Stimulated activated CD8-positive, alpha-beta memory T cell treated with anti-CD3 and anti-CD28 coated beads, Interleukin-7, amount 100 ng/mL, for 48 hours (primary cell): ENCODE results near the gene HOXC10.

ENCODE experiments used
- DNase-seq, 2 donors: peaks; one replicate each; pipeline ENCODE4 v3.0.0-alpha.2; 2020; ENCODE audit warnings: low read depth in 1 of 2; ENCODE audit errors: extremely low read depth in 1 of 2

Gene HOXC10

DNA sequence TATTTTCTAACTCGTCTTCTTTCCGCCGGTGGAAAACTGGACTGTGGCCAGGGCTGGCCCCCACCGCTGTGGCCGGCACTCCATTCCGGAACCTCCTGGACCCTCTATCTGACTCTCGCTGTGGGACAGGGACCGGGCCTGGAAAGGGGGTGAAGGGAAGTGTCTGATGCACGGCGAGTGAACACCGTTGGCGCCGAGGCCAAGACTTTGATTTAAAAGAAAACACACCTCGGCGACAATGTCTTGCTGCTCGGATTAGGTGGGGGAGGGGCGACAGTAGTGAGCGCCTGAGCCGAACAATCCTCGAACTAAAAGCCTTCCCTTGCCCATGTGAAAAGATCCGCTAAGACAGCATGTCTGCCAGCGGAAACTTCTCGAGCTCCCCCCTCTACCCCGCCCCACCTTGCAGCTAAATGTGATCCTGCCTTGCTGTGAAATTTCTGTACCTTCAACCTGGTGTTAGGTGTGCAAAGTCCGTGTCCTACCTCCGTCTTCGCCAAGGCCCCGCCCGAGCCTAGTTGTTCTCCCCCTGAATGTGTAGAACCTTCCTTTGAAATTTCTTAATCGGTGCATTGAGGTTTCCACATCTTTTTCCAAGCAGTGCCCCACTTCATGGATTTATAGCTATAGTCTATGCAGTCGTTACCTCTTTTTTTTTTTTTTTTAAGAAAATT, 9.3 kb upstream of the HOXC10 start:
- no peak for DNase-seq

DNA sequence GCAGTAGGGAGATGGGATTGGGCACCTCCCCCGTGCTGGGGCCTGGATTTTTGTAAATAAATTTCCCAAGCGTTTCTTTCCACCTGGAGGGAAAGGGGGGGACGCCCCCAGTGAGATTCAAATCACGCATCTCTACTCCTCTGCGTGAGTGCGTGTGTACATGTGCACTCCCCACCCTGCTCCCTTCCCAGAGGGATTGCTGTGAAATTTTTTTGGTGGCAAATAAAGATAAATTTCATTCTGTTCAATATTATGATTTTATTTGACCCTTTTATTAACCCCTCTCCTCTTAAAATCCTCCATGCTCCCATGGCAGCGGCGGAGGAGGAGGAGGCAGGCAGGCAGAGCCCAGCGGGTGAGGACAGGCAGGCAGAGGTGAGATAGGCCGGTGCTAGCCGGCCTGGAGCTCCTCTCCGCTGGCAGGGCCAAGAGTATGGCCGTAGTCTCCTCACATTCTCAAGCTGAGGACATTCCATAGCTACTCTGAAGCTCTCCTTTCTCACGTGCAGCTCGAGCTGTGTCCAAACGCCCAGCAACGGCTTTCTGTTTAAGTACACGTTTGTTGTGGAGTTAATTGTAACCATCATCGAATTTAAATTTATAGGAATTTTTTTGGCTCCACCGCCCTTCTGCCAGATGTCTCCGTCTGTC, 8.6 kb upstream of the HOXC10 start:
- DNase-seq: no peak

DNA sequence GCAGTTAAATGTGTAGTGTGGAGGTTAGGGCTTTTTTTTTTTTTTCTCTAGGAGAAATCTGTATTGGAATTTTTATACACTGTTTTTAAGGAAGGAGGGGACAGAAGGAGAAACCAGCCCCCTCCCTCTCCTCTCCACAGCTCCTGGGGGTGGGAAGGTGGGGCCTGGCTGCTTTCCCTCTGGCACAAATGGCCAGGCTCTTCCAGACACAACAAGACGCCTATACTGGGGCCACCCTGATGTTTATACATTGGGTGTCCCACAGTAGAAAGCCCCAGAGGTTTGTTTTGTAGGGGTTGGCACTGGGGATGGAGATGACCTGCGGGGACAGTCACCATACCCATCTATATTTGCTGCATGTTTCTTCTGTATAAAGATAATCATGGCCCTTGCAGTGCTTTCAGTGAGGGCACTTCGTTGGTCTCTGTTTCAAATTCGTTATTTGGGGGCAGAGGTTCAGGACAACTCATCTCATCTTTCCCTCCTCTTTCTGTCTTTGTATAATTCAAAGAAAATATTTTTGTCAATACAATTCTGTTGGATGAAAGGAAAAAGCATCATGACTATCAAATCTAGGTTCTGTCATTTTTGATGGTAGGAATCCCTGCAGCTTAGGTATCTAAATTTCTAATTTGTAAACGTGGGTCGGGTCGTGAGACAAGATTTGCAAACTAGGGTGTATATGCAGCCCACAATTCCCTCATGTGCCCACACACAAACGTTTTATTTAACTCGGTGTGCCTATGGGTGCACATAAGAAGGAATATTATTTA, 7.9 kb upstream of the HOXC10 start:
- DNase-seq: no peak

DNA sequence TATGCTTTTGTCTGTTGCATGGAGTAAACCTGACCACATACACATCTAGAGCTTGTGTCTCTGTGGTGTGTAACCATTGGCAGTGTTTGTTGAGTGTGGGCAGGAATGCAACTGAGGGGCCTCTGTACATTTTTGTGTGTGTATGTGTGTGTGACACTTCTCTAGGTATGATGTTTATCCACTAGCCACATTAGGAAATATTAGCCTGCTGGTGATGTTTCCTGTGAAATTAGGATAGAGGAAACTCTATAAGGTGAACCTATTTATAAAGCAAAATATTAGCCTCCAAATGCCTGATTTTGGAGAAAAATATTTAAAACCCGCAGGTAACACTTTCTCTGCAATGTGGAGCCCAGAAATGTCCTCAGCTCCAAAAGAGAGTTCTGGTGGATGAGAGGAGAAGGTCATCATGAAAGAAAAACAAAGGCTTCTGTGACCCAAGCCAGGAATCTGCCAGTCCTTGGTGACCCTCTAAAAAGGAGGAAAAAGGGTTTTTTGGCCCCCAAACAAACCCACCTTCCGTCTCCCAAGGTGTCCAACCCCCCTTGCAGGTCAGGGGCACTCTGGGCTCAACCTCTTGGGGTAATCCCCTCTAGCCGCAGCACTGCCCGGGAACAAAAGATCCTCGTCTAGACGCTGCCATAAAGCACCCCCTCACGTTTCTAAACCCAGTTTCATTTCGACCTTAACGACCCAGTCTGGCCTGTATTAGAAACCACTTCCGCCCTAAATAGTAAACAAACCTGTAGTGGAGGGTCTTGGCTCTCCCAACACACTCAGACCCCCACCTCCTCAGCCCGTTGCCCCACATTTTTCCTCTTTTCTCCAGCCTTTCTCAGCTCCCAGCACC, 7.1 kb upstream of the HOXC10 start:
- no peak for DNase-seq

DNA sequence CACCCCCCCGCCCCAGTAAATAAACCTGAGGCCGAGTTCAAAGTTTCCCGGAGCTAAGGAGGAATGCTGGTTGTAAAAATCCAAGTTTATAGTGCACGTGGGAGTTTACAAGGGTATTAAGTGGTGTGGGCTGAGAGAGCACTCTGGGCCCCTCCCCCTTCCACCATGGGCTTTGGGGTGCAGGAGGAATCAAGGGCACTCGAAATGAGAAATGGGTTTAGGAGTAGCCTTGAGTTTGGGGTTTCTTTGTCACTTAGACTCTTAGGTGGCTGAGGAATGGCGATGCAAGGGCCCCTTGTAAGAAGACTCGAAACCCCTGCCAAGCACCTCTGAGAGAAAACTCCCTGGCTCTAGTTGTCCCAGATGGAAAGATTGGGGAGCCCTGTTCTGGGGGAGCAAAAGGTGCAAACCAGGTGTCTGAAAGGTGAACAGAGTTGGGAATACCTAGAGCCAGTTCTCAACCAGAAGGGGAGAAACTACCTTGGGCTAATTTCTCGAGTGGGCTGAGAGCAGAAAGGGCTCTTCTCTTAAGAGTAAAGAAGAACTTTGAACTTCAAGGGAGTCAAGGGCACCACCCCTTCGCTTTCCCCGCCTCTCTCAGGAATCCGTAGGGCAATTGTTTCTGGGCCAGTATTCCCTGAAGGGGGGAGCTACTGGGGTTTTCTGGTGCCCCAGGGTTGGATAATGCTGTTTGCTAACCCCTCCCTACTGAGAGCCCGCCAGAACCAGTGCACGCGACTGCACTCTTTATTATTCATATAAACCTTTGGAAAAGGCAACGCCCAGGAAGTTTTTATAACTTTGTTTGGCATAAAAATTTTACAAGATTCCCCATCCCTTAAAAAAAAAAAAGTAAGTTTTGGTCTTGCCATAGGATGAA, 6.2 kb upstream of the HOXC10 start:
- no peak for DNase-seq

DNA sequence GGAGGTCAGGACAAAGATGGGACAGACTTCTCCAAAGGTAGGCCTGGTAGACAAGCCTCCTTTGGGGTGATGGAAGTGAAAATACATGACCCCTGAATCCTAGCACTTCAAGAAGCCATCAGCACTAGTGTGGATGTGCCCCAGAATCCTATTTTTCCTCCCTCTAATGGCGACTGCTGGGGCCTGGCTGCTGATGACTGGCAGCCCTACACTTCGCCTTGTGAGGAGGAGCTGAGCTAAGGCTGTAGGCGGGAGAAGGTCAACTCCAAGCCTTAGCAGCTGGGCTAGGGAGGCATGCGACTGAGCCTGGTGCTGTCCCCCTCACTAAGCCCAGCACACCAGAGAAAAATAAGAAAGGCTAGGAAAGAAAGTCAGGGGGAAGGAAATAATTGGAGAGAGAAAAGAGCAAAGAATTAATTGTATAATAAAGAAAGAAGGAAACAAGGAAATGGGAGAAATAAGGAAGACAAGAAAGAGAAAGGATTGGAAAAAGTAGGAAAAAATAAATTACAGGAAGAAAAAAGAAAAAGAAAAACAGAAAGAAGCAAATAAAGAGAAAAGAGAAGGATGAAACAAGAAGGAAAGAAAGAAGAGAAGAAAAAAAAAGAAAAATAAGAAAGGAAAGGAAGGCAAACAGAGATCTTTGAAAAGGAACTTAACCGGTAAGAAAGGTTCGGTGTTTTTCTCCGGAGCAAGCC, 4.7 kb upstream of the HOXC10 start:
- no peak for DNase-seq

DNA sequence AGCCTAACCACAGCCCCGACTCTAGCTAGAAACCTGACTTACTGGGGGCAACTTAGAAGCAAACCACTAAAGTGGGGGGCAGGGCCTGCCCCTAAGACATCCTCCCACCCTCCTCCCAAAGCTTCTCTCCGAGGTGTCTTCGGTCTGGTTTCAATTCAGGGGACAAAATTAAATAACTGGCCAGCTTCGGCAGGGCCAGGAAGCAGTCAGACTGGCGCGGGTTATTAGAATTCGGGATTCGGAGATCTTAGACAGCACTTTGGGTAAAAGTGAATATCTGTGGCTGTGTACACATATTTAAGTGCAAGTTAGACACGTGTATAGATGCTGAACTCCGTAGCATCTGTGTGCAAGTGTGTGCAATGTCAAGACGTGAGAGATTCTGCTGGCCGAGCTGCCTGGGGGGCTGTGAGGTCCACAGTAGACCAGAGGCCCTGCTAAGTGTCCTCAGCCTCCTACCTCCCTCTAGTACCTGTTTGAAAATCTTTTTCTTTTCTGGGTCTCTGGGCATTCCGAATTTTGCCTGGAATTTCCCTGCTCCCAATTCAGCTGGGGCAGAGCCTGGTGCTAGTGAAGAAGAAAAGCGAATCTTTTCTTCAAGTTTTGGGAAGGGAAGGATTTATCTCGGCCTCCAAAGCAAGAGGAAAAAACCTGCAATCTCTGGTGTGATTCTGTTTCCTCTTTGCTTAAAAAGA, 4.0 kb upstream of the HOXC10 start:
- DNase-seq: no peak

DNA sequence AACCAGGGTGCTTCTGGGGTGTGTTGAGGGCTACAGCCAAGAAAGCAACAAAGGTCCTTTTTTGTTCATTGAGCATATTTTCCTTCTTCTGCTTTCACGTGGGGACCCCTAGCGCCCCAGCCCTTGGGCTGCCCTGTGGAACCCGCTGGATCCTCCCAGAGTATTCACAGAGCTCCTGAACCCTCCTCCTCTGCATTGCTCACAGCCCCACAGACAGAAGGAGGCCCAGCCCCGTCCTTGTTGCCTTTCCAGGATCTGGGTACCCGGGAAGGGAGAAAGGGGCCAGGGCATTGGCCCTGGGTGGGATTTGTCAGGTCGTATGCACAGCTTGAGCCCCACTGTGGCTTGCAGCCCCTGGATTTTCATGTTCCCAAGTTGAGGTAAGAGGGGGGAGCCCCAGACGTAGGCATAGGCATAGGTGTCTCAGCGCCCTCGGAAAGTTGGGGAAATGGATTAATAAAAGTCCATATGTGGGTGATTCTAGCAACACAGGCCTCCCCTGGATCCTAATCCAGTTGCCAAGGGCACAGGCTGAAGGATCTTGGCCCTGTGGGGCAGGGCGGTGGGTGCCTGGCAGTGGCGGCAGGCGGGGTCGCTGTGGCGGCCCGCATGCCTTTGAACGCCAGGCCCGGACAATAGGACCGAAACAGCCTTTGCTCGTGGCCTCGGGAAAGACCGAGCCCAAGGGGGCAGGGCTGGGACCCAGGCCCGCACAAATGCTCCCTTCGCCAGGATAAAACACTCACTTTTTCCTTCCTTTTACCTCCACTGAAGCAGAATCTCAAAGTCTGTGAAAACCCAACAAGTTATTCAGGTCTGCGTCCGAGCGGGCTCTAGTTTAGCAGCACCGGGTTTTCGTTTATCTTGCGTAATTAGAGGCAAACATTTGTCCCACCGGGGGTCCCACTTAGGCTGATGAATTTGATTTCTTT, 3.0 kb upstream of the HOXC10 start:
- DNase-seq: no peak

DNA sequence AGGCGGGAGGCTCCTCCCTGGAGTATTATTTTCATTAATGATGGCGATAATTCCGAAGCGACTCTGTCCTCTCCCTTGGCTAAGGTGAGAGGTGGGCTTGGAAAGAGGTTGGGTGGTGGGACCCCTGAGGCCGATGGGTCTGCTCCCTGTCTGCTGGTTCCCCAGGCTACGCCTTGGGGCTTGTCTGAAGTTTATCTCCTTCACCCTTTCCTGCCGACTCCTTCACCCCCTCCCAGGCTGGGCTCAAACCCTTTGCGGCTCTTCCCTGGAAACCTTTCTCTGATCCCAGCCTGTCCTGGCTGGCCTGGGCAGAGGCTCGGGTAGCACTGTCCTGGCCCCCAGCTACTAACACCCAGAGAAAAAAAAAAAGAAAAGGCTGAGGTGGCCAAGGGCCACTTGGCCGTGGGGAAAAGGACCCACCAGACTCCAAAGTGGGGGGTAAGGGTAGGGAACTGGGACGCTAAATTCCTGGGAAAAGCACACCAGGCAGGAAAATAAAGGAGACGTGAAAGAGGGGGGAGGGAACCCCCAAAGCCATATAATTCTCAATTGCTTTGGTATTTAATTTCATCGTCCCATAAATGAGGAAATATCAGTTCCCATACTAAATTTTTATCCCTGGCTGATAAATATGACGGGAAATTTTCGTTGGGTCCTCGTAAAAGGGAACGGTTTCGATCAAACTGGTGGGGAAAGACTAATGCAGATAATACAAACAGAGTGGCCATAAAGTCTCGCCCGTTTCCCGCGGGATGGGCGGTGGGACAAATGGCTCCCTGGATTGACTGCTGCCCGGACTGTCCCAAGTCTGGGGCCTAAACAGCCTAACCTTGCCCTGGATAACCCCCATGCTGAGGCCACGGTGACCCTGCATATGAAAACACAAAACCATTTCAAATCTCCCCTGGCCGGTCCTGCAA, 2.0 kb upstream of the HOXC10 start:
- no peak for DNase-seq

DNA sequence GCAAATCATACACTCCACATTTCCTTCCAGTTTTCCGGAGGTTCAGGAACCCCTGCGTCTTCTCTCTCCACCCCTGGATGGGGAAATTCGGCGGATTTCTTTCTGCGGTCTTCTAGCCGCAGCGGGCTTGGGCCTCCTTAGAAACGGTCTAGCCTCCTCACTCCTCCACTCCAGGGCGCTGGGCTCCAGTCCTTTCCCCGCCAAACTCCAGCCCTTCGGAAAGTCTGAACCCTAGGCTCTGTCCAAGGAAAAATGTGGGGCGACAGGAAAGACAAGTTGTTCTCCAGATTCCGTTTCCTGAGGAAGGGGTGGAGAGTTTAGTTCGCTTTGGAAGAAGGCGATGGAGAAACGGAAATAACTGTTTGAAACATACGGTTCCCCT, 1.4 kb upstream of the HOXC10 start:
- DNase-seq: no peak

DNA sequence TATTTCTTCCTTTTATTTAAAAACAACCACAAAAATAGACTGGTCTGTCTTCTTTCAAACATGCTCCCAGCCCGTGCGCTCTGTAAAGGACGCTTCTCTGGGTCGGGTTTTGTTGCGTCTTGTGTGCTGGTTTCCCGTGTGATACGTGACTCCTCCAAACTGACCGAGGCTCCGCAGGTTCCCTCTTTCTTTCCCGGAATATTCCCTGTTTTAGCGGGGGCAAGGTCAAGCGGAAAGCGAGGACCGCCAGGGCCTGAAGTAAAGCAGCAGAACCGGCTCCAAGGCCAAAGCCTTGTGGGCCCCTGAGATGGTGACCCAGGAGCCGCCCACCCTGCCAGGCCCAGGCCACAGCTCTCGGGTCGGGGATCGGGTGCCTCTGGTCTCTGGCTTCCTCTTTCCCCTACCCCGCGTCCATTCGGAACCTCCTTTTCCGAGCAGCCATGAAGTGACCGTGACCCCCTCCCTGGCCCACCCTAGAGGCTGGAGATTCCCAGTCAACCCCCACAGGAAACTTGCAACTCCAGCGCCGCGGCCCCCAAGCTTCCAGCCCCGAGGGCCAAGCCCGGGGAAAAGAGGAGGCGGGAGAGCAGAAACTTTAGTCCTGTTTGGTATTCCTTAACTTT, 885 bp upstream of the HOXC10 start:
- DNase-seq: no peak

DNA sequence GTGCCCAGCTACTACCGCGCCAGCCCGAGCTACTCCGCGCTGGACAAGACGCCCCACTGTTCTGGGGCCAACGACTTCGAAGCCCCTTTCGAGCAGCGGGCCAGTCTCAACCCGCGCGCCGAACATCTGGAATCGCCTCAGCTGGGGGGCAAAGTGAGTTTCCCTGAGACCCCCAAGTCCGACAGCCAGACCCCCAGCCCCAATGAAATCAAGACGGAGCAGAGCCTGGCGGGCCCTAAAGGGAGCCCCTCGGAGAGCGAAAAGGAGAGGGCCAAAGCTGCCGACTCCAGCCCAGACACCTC, 697 bp downstream of the HOXC10 start:
- no peak for DNase-seq

DNA sequence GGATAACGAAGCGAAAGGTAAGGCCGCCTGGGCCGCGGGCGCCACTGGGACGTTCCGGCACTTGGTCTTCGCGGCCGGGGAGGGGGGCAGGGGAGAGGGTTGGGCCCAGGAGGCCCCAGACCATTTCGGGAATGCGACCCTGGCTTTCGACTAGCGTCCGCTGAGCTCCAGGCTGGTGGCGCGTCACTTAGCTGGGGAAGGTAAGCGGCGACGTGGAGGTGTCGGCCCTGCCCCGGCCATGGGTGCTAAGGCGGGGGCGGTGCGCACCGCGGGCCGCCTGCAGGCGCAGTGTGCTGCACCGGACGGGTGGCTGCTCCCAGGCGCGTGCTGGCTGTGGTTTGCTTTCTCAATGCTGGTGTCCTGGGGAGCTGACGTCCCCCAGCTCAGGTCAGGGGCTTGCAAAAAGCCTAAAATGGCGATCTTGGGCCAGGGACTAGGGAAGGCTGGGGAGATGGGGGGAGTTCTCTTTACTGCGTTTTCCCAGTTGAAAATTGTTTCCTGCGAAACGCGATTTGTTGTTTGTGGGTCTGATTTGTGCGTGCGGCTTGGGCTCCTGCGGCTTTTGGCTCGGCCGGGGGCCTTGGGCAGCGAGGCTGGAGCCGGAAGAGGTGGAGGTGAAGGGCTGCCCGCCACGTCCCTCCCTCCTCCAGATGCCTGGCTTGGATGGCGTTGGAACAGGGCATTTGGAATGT, 1.2 kb downstream of the HOXC10 start:
- DNase-seq: no peak

DNA sequence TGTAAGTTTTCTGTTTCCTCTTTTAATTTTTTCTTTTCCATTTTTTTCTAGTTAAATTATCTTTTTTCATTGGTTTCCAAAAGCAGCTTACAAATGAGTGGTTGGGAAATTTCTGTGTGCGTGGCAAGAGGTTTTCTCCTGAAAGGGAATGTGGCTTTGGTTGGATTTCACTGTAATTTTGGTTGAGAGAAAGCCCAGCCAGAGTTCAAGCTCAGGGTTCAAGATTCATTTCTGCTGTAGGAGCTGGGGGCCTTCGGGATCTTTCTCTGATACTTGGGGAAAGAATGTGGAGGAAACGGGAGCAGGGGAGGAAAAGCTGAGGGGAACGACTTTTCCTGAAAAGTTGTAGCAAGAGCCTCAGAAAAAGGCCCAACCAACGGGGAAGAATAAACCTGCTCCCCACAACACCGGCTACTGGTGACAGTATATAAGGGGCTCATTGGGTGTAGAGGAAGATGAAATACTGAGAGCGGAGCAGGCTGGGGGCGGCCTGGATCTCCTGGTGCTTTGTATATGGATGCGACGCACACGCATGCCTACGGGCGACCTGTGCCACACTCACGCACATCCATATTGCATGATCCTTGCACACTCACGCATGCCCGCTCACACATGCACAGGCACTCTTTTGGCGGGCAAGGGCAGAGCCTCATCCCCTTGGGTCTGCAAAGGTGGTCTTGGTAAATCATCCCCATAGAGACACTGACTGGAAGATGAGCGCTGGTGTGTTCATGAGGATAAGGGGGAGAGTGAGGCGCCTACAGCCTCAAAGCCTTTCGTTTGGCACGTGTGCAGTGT, 1.9 kb downstream of the HOXC10 start:
- no peak for DNase-seq

DNA sequence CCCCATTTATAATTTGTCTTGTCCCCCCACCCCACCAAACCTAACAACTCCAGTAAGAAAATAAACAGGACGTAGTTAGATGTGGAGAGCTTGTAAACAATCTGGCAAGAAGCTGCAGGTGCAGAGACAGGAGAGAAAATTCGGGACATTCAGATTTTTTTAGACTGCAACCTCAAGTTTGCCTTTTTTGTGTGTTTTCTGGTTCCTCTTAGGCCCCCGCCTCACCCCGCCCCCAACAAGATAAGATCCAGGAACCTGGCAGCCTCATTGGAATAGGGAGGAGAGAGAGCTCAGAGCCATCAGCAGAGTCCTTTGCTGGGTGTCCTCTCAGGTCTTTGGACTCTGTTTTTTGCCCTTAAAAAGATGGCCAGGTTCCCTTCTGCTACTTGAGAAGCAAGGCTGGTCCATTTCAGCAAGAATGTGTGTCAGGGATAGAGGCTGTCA, 2.9 kb downstream of the HOXC10 start:
- DNase-seq: no peak
